ENCODE results near the gene TREH.

GRCh38 chr11:118666371-118666770, 13.1 kb downstream of the TREH start:
- TF ChIP-seq EZH2phosphoT487 (IDR thresholded peaks at IDR 0.05; ENCODE audit: insufficient read depth, low read depth) = no peak
- no peak for TF ChIP-seq EZH2 (IDR thresholded peaks at IDR 0.05; ENCODE audit: insufficient read depth, poor library complexity, severe bottlenecking)

All from GM23248 (cell line).